ENCODE data around the gene CMTM3.

DNA sequence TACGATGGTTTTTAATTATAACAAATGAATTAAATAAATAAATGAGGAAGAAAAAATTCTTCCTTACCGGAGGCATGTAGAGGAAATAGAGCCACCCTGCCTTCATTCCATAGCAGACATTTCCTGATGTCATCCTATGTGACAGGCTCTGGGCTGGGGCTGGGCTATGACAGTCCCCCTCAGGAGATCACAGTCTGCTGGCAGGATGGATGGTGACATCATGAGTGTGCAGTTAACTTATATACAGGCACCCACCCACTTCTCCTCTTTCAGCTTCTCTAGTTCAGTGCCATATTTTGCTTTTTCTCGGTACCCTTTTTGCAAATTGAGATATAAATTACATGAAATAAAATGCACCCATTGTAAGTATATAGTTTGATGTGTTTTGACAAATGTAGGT, 6.4 kb upstream of the CMTM3 start:
- TF ChIP-seq, protein P1, sequence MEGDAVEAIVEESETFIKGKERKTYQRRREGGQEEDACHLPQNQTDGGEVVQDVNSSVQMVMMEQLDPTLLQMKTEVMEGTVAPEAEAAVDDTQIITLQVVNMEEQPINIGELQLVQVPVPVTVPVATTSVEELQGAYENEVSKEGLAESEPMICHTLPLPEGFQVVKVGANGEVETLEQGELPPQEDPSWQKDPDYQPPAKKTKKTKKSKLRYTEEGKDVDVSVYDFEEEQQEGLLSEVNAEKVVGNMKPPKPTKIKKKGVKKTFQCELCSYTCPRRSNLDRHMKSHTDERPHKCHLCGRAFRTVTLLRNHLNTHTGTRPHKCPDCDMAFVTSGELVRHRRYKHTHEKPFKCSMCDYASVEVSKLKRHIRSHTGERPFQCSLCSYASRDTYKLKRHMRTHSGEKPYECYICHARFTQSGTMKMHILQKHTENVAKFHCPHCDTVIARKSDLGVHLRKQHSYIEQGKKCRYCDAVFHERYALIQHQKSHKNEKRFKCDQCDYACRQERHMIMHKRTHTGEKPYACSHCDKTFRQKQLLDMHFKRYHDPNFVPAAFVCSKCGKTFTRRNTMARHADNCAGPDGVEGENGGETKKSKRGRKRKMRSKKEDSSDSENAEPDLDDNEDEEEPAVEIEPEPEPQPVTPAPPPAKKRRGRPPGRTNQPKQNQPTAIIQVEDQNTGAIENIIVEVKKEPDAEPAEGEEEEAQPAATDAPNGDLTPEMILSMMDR (IDR thresholded peaks at IDR 0.05; ENCODE audit: insufficient read depth, low read depth, low read length) = no peak
- TF ChIP-seq EZH2 (IDR thresholded peaks at IDR 0.05; ENCODE audit: insufficient read depth, low read length) = no peak

All from astrocyte (in vitro differentiated cells and primary cell).